Measurements from ENCODE around the gene AGL.

DNA sequence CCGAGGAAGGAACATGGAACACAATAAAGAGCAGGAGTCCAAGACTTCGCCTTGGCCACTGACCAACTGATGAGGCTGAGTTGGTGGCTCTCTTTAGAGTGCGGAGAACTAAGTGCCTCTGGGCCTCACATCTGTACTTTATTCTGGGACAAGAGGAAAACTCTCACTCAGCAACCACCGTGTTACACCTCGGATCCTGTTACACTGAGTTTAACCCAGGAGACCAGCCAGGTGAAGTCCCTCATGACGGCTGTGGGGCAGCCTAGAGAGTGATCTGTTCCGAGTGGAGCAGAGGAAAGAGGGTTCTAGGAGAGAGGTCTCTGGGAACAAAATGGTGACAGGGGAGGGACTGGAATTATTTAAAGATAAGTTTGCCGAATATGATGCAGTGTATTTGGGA, 33.5 kb upstream of the AGL start:
- TF ChIP-seq POLR2A (IDR thresholded peaks at IDR 0.05): no peak
- TF ChIP-seq, protein P1, sequence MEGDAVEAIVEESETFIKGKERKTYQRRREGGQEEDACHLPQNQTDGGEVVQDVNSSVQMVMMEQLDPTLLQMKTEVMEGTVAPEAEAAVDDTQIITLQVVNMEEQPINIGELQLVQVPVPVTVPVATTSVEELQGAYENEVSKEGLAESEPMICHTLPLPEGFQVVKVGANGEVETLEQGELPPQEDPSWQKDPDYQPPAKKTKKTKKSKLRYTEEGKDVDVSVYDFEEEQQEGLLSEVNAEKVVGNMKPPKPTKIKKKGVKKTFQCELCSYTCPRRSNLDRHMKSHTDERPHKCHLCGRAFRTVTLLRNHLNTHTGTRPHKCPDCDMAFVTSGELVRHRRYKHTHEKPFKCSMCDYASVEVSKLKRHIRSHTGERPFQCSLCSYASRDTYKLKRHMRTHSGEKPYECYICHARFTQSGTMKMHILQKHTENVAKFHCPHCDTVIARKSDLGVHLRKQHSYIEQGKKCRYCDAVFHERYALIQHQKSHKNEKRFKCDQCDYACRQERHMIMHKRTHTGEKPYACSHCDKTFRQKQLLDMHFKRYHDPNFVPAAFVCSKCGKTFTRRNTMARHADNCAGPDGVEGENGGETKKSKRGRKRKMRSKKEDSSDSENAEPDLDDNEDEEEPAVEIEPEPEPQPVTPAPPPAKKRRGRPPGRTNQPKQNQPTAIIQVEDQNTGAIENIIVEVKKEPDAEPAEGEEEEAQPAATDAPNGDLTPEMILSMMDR (IDR thresholded peaks at IDR 0.05): no peak
